ENCODE data around the gene NDUFB8. TPM values are rescaled to one million over a fixed set of nuclear protein-coding genes. Genes with fewer than 3 reads are reported as not detected.

The NDUFB8 gene
- total and polyA plus RNA-seq, 10 of the 15 experiments (the other 5 are each of a cell fraction or from before 2014, with no cell fraction given) = 180 to 572 (median 382) TPM

DNA sequence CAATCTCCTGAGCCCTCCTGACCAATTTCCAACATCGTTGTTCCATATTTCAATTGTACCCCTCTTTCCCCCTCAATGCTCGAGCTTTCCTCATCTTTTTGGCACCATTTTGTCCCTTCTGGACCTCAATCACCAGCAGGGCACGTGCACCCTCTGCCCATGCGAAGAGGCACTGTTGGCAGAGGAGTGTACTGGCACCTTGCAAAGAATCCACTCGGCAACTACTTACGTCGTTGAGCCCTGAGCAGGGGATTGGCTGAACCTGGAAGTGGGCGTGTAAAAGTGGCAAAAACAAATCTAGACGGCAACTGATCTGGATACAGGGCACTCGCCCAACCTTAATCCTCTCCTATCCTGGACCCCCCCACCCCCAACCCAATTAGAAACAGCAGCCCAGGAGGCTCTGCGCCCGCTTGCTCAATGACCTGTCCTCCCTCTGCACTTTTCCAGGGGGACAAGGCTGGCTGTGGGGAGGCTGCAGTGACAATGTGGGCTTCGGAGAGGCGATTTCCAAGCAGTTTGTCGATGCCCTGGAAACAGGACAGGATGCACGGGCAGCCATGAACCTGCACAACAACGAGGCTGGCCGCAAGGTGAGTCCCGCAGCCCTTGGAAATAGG, 48.1 kb downstream of the NDUFB8 start (continued):
- TF ChIP-seq, protein P1, sequence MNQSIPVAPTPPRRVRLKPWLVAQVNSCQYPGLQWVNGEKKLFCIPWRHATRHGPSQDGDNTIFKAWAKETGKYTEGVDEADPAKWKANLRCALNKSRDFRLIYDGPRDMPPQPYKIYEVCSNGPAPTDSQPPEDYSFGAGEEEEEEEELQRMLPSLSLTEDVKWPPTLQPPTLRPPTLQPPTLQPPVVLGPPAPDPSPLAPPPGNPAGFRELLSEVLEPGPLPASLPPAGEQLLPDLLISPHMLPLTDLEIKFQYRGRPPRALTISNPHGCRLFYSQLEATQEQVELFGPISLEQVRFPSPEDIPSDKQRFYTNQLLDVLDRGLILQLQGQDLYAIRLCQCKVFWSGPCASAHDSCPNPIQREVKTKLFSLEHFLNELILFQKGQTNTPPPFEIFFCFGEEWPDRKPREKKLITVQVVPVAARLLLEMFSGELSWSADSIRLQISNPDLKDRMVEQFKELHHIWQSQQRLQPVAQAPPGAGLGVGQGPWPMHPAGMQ (IDR thresholded peaks at IDR 0.05; ENCODE audit: borderline replicate concordance) = no peak
- TF ChIP-seq, protein P2, sequence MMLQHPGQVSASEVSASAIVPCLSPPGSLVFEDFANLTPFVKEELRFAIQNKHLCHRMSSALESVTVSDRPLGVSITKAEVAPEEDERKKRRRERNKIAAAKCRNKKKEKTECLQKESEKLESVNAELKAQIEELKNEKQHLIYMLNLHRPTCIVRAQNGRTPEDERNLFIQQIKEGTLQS (IDR thresholded peaks at IDR 0.05; ENCODE audit: borderline replicate concordance, extremely low read depth, low read depth, low read length) = no peak
- TF ChIP-seq SMC3 (IDR thresholded peaks at IDR 0.05; ENCODE audit: borderline replicate concordance, low read length) (no peak), CBFB (IDR thresholded peaks at IDR 0.05; ENCODE audit: low read depth) (no peak), JUNB (IDR thresholded peaks at IDR 0.05) (no peak), NRF1 (conservative IDR thresholded peaks at IDR 0.05; ENCODE audit: low read depth, low read length) (no peak), RELA (IDR thresholded peaks at IDR 0.05; ENCODE audit: borderline replicate concordance, partially characterized antibody) (no peak), ATF7 (IDR thresholded peaks at IDR 0.05; ENCODE audit: low read depth) (no peak), GABPA (IDR thresholded peaks at IDR 0.05; ENCODE audit: low read depth) (no peak), TCF7 (IDR thresholded peaks at IDR 0.05; ENCODE audit: borderline replicate concordance) (no peak), NFYA (IDR thresholded peaks at IDR 0.05; ENCODE audit: borderline replicate concordance, low read depth, low read length) (peak; percentile 62), MEF2A (IDR thresholded peaks at IDR 0.05; ENCODE audit: insufficient read depth, low read depth, low read length) (no peak), SRF (IDR thresholded peaks at IDR 0.05; ENCODE audit: low read depth in 2 of 2, low read length in 2 of 2) (no peak), ZBED1 (IDR thresholded peaks at IDR 0.05; ENCODE audit: borderline replicate concordance) (no peak), NR2F1 (conservative IDR thresholded peaks at IDR 0.05) (no peak), FOXM1 (IDR thresholded peaks at IDR 0.05; ENCODE audit: low read depth, low read length) (no peak), STAT3 (IDR thresholded peaks at IDR 0.05; ENCODE audit: low read depth, low read length) (no peak), ZNF207 (IDR thresholded peaks at IDR 0.05; ENCODE audit: borderline replicate concordance) (no peak), HDGF (IDR thresholded peaks at IDR 0.05) (no peak), SMAD5 (IDR thresholded peaks at IDR 0.05; ENCODE audit: low read depth) (no peak), EP300 (IDR thresholded peaks at IDR 0.05; ENCODE audit: borderline replicate concordance in 1 of 2, control insufficient read depth in 1 of 2, low read depth in 2 of 2, low read length in 2 of 2) (no peak), RUNX3 (IDR thresholded peaks at IDR 0.05; ENCODE audit: low read length) (no peak)
- TF ChIP-seq, protein P3, sequence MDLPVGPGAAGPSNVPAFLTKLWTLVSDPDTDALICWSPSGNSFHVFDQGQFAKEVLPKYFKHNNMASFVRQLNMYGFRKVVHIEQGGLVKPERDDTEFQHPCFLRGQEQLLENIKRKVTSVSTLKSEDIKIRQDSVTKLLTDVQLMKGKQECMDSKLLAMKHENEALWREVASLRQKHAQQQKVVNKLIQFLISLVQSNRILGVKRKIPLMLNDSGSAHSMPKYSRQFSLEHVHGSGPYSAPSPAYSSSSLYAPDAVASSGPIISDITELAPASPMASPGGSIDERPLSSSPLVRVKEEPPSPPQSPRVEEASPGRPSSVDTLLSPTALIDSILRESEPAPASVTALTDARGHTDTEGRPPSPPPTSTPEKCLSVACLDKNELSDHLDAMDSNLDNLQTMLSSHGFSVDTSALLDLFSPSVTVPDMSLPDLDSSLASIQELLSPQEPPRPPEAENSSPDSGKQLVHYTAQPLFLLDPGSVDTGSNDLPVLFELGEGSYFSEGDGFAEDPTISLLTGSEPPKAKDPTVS (IDR thresholded peaks at IDR 0.05; ENCODE audit: low read depth, low read length) = no peak
- TF ChIP-seq, protein P4, sequence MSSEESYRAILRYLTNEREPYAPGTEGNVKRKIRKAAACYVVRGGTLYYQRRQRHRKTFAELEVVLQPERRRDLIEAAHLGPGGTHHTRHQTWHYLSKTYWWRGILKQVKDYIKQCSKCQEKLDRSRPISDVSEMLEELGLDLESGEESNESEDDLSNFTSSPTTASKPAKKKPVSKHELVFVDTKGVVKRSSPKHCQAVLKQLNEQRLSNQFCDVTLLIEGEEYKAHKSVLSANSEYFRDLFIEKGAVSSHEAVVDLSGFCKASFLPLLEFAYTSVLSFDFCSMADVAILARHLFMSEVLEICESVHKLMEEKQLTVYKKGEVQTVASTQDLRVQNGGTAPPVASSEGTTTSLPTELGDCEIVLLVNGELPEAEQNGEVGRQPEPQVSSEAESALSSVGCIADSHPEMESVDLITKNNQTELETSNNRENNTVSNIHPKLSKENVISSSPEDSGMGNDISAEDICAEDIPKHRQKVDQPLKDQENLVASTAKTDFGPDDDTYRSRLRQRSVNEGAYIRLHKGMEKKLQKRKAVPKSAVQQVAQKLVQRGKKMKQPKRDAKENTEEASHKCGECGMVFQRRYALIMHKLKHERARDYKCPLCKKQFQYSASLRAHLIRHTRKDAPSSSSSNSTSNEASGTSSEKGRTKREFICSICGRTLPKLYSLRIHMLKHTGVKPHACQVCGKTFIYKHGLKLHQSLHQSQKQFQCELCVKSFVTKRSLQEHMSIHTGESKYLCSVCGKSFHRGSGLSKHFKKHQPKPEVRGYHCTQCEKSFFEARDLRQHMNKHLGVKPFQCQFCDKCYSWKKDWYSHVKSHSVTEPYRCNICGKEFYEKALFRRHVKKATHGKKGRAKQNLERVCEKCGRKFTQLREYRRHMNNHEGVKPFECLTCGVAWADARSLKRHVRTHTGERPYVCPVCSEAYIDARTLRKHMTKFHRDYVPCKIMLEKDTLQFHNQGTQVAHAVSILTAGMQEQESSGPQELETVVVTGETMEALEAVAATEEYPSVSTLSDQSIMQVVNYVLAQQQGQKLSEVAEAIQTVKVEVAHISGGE (CRISPR knock-in tag; IDR thresholded peaks at IDR 0.05) = no peak
- TF ChIP-seq, protein P5, sequence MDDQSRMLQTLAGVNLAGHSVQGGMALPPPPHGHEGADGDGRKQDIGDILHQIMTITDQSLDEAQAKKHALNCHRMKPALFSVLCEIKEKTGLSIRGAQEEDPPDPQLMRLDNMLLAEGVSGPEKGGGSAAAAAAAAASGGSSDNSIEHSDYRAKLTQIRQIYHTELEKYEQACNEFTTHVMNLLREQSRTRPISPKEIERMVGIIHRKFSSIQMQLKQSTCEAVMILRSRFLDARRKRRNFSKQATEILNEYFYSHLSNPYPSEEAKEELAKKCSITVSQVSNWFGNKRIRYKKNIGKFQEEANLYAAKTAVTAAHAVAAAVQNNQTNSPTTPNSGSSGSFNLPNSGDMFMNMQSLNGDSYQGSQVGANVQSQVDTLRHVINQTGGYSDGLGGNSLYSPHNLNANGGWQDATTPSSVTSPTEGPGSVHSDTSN (IDR thresholded peaks at IDR 0.05; ENCODE audit: insufficient replicate concordance, low read depth, low read length) = no peak

Data from GM12878 (cell line).